ENCODE results near the gene LIN52. TPM values are rescaled to one million over a fixed set of nuclear protein-coding genes. Genes with fewer than 3 reads are reported as not detected.

LIN52 gene
- total RNA-seq, 2 donors from 2014 or later = 7.8 to 8.1 TPM

GRCh38 chr14:74220991-74221390 is 136.2 kb downstream of the LIN52 start:
- WGBS = 88% methylated on average over 6 of the region's 6 CpGs
- Histone ChIP-seq H3K4me1 (replicated peaks) (no peaks in the 10 kb centered on the region), H3K9me3 (no peaks in the 10 kb centered on the region), H3K36me3 (no peaks in the 10 kb centered on the region), H3K27ac (no peak overlapping the region), H3K4me3 (no peak overlapping the region), H3K27me3 (replicated peaks; ENCODE audit: insufficient read depth) (no peaks in the 10 kb centered on the region)
- no peak for DNase-seq (ENCODE audit: low spot score)
- intact Hi-C loops (cut with DNase I) = no loop called here
- TF ChIP-seq POLR2A (IDR thresholded peaks at IDR 0.05) = no peak
- no peak for TF ChIP-seq CTCF (IDR thresholded peaks at IDR 0.05)
- TF ChIP-seq POLR2AphosphoS5 (IDR thresholded peaks at IDR 0.05) = no peak

GRCh38 chr14:74221741-74222140 is 137.0 kb downstream of the LIN52 start:
- intact Hi-C loops (cut with DNase I) = no loop called here
- TF ChIP-seq CTCF (IDR thresholded peaks at IDR 0.05) (no peak), POLR2A (IDR thresholded peaks at IDR 0.05) (no peak), POLR2AphosphoS5 (IDR thresholded peaks at IDR 0.05) (no peak)
- H3K9me3 ChIP-seq = no peaks in the 10 kb centered on the region
- 91% methylated on average over 7 of the region's 7 CpGs for WGBS
- no peak overlapping the region for H3K4me3 ChIP-seq
- no peaks in the 10 kb centered on the region for H3K27me3 ChIP-seq (replicated peaks; ENCODE audit: insufficient read depth)
- no peak for DNase-seq (ENCODE audit: low spot score)
- H3K36me3 ChIP-seq = no peaks in the 10 kb centered on the region
- H3K27ac ChIP-seq = no peak overlapping the region
- H3K4me1 ChIP-seq (replicated peaks) = no peaks in the 10 kb centered on the region

GRCh38 chr14:74223016-74223415 is 138.3 kb downstream of the LIN52 start:
- H3K27me3 ChIP-seq (replicated peaks; ENCODE audit: insufficient read depth) = no peaks in the 10 kb centered on the region
- no peak overlapping the region for H3K4me3 ChIP-seq
- no peak overlapping the region for H3K27ac ChIP-seq
- H3K4me1 ChIP-seq (replicated peaks) = no peaks in the 10 kb centered on the region
- 74% methylated on average over 6 of the region's 6 CpGs for WGBS
- no peak for DNase-seq (ENCODE audit: low spot score)
- H3K9me3 ChIP-seq = no peaks in the 10 kb centered on the region
- intact Hi-C loops (cut with DNase I) = no loop called here
- TF ChIP-seq POLR2A (IDR thresholded peaks at IDR 0.05) (no peak), CTCF (IDR thresholded peaks at IDR 0.05) (no peak), POLR2AphosphoS5 (IDR thresholded peaks at IDR 0.05) (no peak)
- no peaks in the 10 kb centered on the region for H3K36me3 ChIP-seq

- DNase-seq (ENCODE audit: low spot score) = no peak
- 82% methylated on average over 8 of the region's 8 CpGs for WGBS
- Histone ChIP-seq H3K9me3 (no peaks in the 10 kb centered on the region), H3K27ac (no peak overlapping the region), H3K4me3 (no peak overlapping the region), H3K27me3 (replicated peaks; ENCODE audit: insufficient read depth) (no peaks in the 10 kb centered on the region), H3K4me1 (replicated peaks) (no peaks in the 10 kb centered on the region), H3K36me3 (no peaks in the 10 kb centered on the region)
- intact Hi-C loops (cut with DNase I) = no loop called here
- TF ChIP-seq POLR2A (IDR thresholded peaks at IDR 0.05) (no peak), CTCF (IDR thresholded peaks at IDR 0.05) (no peak), POLR2AphosphoS5 (IDR thresholded peaks at IDR 0.05) (no peak)
These were observed 147.0 kb downstream of the LIN52 start for GRCh38 chr14:74231784-74232183.

GRCh38 chr14:74235017-74235416 is 150.3 kb downstream of the LIN52 start:
- H3K27ac ChIP-seq = no peak overlapping the region
- H3K27me3 ChIP-seq (replicated peaks; ENCODE audit: insufficient read depth) = peaks cover 12% of the 10 kb centered on the region
- H3K9me3 ChIP-seq = no peaks in the 10 kb centered on the region
- no peak overlapping the region for H3K4me3 ChIP-seq
- no peak for DNase-seq (ENCODE audit: low spot score)
- H3K4me1 ChIP-seq (replicated peaks) = no peaks in the 10 kb centered on the region
- WGBS = 30% methylated on average over 4 of the region's 4 CpGs
- H3K36me3 ChIP-seq = no peaks in the 10 kb centered on the region
- intact Hi-C loops (cut with DNase I) = no loop called here
- TF ChIP-seq CTCF (IDR thresholded peaks at IDR 0.05) = no peak
- TF ChIP-seq POLR2A (IDR thresholded peaks at IDR 0.05) = no peak
- TF ChIP-seq POLR2AphosphoS5 (IDR thresholded peaks at IDR 0.05) = no peak
